Measurements from ENCODE around the gene DYNLT4.
"Not testable (repeated sequence)": the region's sequence is repeated elsewhere in the genome, so short reads cannot be mapped to it uniquely, and the experiment has no call there.

Gene DYNLT4

DNA sequence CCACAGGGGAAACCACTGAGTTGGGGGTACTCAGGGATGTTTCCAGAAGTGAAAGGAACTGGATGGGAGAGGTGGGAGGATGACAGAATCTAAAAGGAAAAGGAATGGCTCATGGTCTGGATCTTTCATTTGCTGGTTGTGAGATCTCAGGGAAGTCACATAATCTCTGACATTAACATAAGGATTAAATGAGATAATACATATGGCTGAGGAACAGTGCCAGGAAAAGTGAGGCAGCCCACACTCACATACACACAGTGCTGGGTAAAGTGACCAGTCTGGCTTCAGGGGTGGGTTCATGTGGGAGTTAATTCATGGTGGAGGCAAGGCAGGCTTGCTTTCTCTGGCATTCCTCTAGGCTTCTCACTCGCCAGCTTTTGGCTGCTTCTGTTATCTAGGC is 39.8 kb upstream of the DYNLT4 start:
- Histone ChIP-seq H3K27ac (no peak overlapping the region), H3K4me1 (ENCODE audit: low read depth, poor library complexity, severe bottlenecking) (no peaks in the 10 kb centered on the region), H3K27me3 (ENCODE audit: insufficient read depth, low read depth) (no peaks in the 10 kb centered on the region), H2AFZ (ENCODE audit: low read depth) (no peak overlapping the region), H3K4me2 (no peak overlapping the region), H4K20me1 (ENCODE audit: insufficient read depth) (no peaks in the 10 kb centered on the region), H3K79me2 (ENCODE audit: insufficient read depth, low read depth) (no peaks in the 10 kb centered on the region), H3K36me3 (ENCODE audit: insufficient read depth) (no peaks in the 10 kb centered on the region; the same call in 1 of the 2 replicates), H3K4me3 (IDR thresholded peaks at IDR 0.05; ENCODE audit: insufficient read depth, low read depth, low read length) (no peak overlapping the region), H3K9ac (no peak overlapping the region)
- no peak for TF ChIP-seq CTCF (conservative IDR thresholded peaks at IDR 0.05; ENCODE audit: low read depth, low read length)

- Histone ChIP-seq H3K4me2 (no peak within 1 kb of the TSS), H2AFZ (ENCODE audit: low read depth) (no peak within 1 kb of the TSS), H3K27ac (no peak within 1 kb of the TSS), H3K79me2 (ENCODE audit: insufficient read depth, low read depth) (no peaks in the 10 kb centered on the region), H3K4me1 (ENCODE audit: low read depth, poor library complexity, severe bottlenecking) (no peaks in the 10 kb centered on the region), H3K4me3 (IDR thresholded peaks at IDR 0.05; ENCODE audit: insufficient read depth, low read depth, low read length) (no peak within 1 kb of the TSS), H3K9ac (no peak within 1 kb of the TSS), H3K36me3 (ENCODE audit: insufficient read depth) (no peaks in the 10 kb centered on the region), H4K20me1 (ENCODE audit: insufficient read depth) (no peaks in the 10 kb centered on the region), H3K27me3 (ENCODE audit: insufficient read depth, low read depth) (no peaks in the 10 kb centered on the region)
- no peak for TF ChIP-seq CTCF (conservative IDR thresholded peaks at IDR 0.05; ENCODE audit: low read depth, low read length)
Observed at GRCh38 chr1:44842862-44843655, 35.9 kb upstream of the DYNLT4 start, which contains the start of gene PTCH2. TSS of gene PTCH2 (minus strand) at chr1:44843253. CDS start at chr1:44842932, 321 bp downstream.

DNA sequence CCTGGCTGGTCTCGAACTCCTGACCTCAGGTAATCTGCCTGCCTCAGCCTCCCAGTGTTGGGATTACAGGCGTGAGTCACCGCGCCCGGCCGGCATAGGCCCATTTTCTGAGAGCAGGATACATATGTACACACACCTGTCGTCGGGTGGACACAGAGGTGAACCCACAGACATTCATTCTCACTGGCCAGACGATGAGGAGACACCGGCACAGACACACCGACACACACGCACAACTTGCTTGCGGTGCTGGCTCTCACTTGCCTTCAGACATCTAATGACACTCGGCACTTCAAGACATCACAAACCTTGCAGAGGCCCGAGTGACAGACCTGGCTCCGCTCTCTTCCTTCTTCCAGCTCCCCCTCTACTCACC is 35.3 kb upstream of the DYNLT4 start:
- Histone ChIP-seq H4K20me1 (ENCODE audit: insufficient read depth) (no peaks in the 10 kb centered on the region), H3K4me3 (IDR thresholded peaks at IDR 0.05; ENCODE audit: insufficient read depth, low read depth, low read length) (no peak overlapping the region), H3K4me2 (no peak overlapping the region), H3K4me1 (ENCODE audit: low read depth, poor library complexity, severe bottlenecking) (no peaks in the 10 kb centered on the region), H3K9ac (no peak overlapping the region), H3K27ac (no peak overlapping the region), H2AFZ (ENCODE audit: low read depth) (no peak overlapping the region), H3K79me2 (ENCODE audit: insufficient read depth, low read depth) (no peaks in the 10 kb centered on the region), H3K36me3 (ENCODE audit: insufficient read depth) (no peaks in the 10 kb centered on the region), H3K27me3 (ENCODE audit: insufficient read depth, low read depth) (no peaks in the 10 kb centered on the region)
- TF ChIP-seq CTCF (conservative IDR thresholded peaks at IDR 0.05; ENCODE audit: low read depth, low read length) = no peak

DNA sequence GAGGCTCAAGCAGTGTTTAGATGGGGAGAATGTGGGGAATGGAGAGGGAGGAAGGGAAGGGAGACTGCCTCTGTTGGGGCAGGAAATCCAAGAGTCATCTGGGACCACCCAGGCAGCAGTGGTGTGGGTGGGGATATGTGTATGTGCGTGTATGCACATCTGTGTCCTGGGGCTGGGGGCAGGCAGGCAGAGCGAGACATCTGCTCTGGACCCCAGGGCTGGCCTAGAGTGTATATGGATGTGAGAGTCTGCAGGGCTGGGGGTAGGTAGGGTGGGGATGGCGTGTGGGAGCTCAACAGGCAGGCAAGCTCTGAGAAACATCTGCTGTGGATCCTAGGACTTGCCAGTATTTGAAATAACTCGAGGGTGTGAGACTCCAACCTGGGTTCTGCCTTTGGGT is 32.4 kb upstream of the DYNLT4 start:
- H3K36me3 ChIP-seq (ENCODE audit: insufficient read depth) = no peaks in the 10 kb centered on the region
- H3K4me2 ChIP-seq = no peak overlapping the region
- no peak for TF ChIP-seq CTCF (conservative IDR thresholded peaks at IDR 0.05; ENCODE audit: low read depth, low read length)
- H3K79me2 ChIP-seq (ENCODE audit: insufficient read depth, low read depth) = no peaks in the 10 kb centered on the region
- no peak overlapping the region for H3K9ac ChIP-seq
- no peak overlapping the region for H3K27ac ChIP-seq
- H4K20me1 ChIP-seq (ENCODE audit: insufficient read depth) = no peaks in the 10 kb centered on the region
- no peak overlapping the region for H2AFZ ChIP-seq (ENCODE audit: low read depth)
- peaks cover 8% of the 10 kb centered on the region for H3K4me1 ChIP-seq (ENCODE audit: low read depth, poor library complexity, severe bottlenecking)
- H3K27me3 ChIP-seq (ENCODE audit: insufficient read depth, low read depth) = no peaks in the 10 kb centered on the region
- H3K4me3 ChIP-seq (IDR thresholded peaks at IDR 0.05; ENCODE audit: insufficient read depth, low read depth, low read length) = no peak overlapping the region

DNA sequence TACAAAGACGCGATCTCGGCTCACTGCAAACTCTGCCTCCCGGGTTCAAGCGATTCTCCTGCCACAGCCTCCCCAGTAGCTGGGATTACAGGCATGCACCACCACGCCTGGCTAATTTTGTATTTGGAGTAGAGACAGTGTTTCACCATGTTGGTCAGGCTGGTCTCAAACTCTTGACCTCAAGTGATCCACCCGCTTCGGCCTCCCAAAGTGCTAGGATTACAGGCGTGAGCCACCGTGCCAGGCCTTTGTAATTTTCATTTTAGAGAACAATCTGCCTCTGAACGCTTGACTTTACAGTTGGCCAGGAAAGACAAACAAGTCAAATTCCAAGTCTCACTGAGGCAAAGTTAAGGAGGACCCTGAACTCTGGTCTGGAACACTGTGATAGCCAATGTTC is 31.1 kb upstream of the DYNLT4 start:
- not testable (repeated sequence) for H3K79me2 ChIP-seq (ENCODE audit: insufficient read depth, low read depth); H3K4me2 ChIP-seq; H2AFZ ChIP-seq (ENCODE audit: low read depth); H3K9ac ChIP-seq; H3K36me3 ChIP-seq (ENCODE audit: insufficient read depth); H3K27me3 ChIP-seq (ENCODE audit: insufficient read depth, low read depth); H3K4me1 ChIP-seq (ENCODE audit: low read depth, poor library complexity, severe bottlenecking); H3K27ac ChIP-seq; H3K4me3 ChIP-seq (IDR thresholded peaks at IDR 0.05; ENCODE audit: insufficient read depth, low read depth, low read length); H4K20me1 ChIP-seq (ENCODE audit: insufficient read depth)
